Measurements from ENCODE around the gene PCDHA1.

Gene PCDHA1

GRCh38 chr5:140996060-140996459, 210.1 kb downstream of the PCDHA1 start:
- no peak for DNase-seq

GRCh38 chr5:140998921-140999410, 213.0 kb downstream of the PCDHA1 start:
- no peak for DNase-seq

GRCh38 chr5:141001446-141001843, 215.5 kb downstream of the PCDHA1 start:
- no peak for DNase-seq

GRCh38 chr5:141001844-141002604, 216.1 kb downstream of the PCDHA1 start:
- DNase-seq: no peak

GRCh38 chr5:141002605-141002965, 216.6 kb downstream of the PCDHA1 start:
- no peak for DNase-seq

GRCh38 chr5:141003031-141003430, 217.1 kb downstream of the PCDHA1 start:
- no peak for DNase-seq

- DNase-seq: no peak
Observed at GRCh38 chr5:141003791-141004611, 218.1 kb downstream of the PCDHA1 start.

- no peak for DNase-seq
Observed at GRCh38 chr5:141007791-141008190, 221.9 kb downstream of the PCDHA1 start.

- no peak for DNase-seq
Observed at GRCh38 chr5:141010047-141010793, 224.3 kb downstream of the PCDHA1 start.

- DNase-seq: no peak
Observed at GRCh38 chr5:141017943-141018342, 232.0 kb downstream of the PCDHA1 start.

GRCh38 chr5:141022384-141022783, 236.4 kb downstream of the PCDHA1 start:
- DNase-seq: no peak

GRCh38 chr5:141031006-141031405, 245.1 kb downstream of the PCDHA1 start:
- DNase-seq: no peak

GRCh38 chr5:141032626-141033025, 246.7 kb downstream of the PCDHA1 start:
- no peak for DNase-seq

- no peak for DNase-seq
Observed at GRCh38 chr5:141039061-141039460, 253.1 kb downstream of the PCDHA1 start.

GRCh38 chr5:141039517-141039916, 253.6 kb downstream of the PCDHA1 start:
- DNase-seq: no peak

GRCh38 chr5:141040093-141040770, 254.3 kb downstream of the PCDHA1 start:
- no peak for DNase-seq

- peak; percentile 49 for DNase-seq
Observed at GRCh38 chr5:141040771-141041426, 255.0 kb downstream of the PCDHA1 start.

- DNase-seq: no peak
Observed at GRCh38 chr5:141041427-141041785, 255.5 kb downstream of the PCDHA1 start.

GRCh38 chr5:141042555-141042954, 256.6 kb downstream of the PCDHA1 start:
- DNase-seq: no peak

GRCh38 chr5:141050622-141051520, 264.9 kb downstream of the PCDHA1 start, which contains the start of gene PCDHB1:
Gene PCDHB1 (plus strand): TSS chr5:141051374. CDS start chr5:141051471, 97 bp downstream.
- DNase-seq: no peak

GRCh38 chr5:141051521-141051866, 265.6 kb downstream of the PCDHA1 start:
- no peak for DNase-seq

Measured in stimulated activated CD4-positive, alpha-beta T cell treated with anti-CD3 and anti-CD28 coated beads, Interleukin-12 subunit alpha, Interleukin-12 subunit beta, amount 100 ng/mL, for 4 hours (primary cell).